GM18526 (cell line): ENCODE data around the gene CDK5R1.

Experiments
- POLR2A ChIP-seq: IDR thresholded peaks from 3 replicates; pipeline ENCODE4 v1.6.1; 2011; ENCODE audit not compliant: insufficient read length; ENCODE audit errors: extremely low read depth

The CDK5R1 gene

GRCh38 chr17:32497431-32498205 is 10.8 kb downstream of the CDK5R1 start:
- no peak for TF ChIP-seq POLR2A

GRCh38 chr17:32498391-32498790 is 11.6 kb downstream of the CDK5R1 start:
- no peak for TF ChIP-seq POLR2A

- TF ChIP-seq POLR2A = no peak
These were observed 15.2 kb downstream of the CDK5R1 start for GRCh38 chr17:32502013-32502412.

- no peak for TF ChIP-seq POLR2A
These were observed 15.9 kb downstream of the CDK5R1 start for GRCh38 chr17:32502710-32503109.

- TF ChIP-seq POLR2A = no peak
These were observed 16.7 kb downstream of the CDK5R1 start for GRCh38 chr17:32503251-32504165.

GRCh38 chr17:32504166-32504990 is 17.6 kb downstream of the CDK5R1 start:
- no peak for TF ChIP-seq POLR2A

GRCh38 chr17:32508926-32509325 is 22.1 kb downstream of the CDK5R1 start:
- no peak for TF ChIP-seq POLR2A

GRCh38 chr17:32510466-32510865 is 23.7 kb downstream of the CDK5R1 start:
- no peak for TF ChIP-seq POLR2A

GRCh38 chr17:32512328-32512727 is 25.5 kb downstream of the CDK5R1 start:
- TF ChIP-seq POLR2A = no peak

GRCh38 chr17:32513579-32513978 is 26.8 kb downstream of the CDK5R1 start:
- TF ChIP-seq POLR2A = no peak

GRCh38 chr17:32514606-32515005 is 27.8 kb downstream of the CDK5R1 start:
- TF ChIP-seq POLR2A = no peak

- TF ChIP-seq POLR2A = no peak
These were observed 29.0 kb downstream of the CDK5R1 start for GRCh38 chr17:32515677-32516383.

- TF ChIP-seq POLR2A = no peak
These were observed 29.7 kb downstream of the CDK5R1 start for GRCh38 chr17:32516450-32516849.

- no peak for TF ChIP-seq POLR2A
These were observed 30.3 kb downstream of the CDK5R1 start for GRCh38 chr17:32516940-32517701.
